ENCODE data around the gene NKX2-4. TPM values are rescaled to one million over a fixed set of nuclear protein-coding genes. Genes with fewer than 3 reads are reported as not detected.

The NKX2-4 gene
- total and polyA plus RNA-seq, 2 experiments from 2014 or later, result not detected

DNA sequence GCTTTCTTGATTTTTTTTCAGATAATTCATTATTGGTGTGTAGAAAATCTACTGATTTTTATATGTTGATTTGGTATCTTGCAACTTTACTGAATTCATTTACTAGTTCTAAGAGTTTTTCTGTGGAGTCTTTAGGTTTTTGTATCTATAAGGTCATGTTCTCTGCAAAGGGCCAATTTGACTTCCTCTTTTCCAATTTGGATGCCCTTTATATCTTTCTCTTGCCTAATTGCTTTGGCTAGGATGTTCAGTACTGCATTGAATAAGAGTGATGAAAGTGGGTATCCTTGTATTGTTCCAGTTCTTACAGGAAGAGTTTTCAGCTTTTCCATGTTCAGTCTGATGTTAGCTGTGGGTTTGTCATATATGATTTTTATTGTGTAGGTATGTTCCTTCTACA, 14.4 kb upstream of the NKX2-4 start:
- no peak for TF ChIP-seq EZH2 (IDR thresholded peaks at IDR 0.05; ENCODE audit: insufficient read depth, poor library complexity, severe bottlenecking)
- TF ChIP-seq EZH2phosphoT487 (IDR thresholded peaks at IDR 0.05; ENCODE audit: insufficient read depth, low read depth), result no peak
- H3K9me3 ChIP-seq (ENCODE audit: low read depth), result peaks cover 5% of the 10 kb centered on the region
- H3F3A ChIP-seq (ENCODE audit: insufficient read depth), result no peaks in the 10 kb centered on the region
- H3K4me3 ChIP-seq, result no peak overlapping the region
- DNase-seq, result no peak
- H3K9me2 ChIP-seq (ENCODE audit: insufficient read depth), result no peaks in the 10 kb centered on the region
- H3K9ac ChIP-seq, result no peak overlapping the region
- no peaks in the 10 kb centered on the region for H3K36me3 ChIP-seq (ENCODE audit: low read depth)
- in situ Hi-C loops (cut with MboI), result no loop called here
- no peaks in the 10 kb centered on the region for H4K20me1 ChIP-seq (ENCODE audit: insufficient read depth)
- H3K27me3 ChIP-seq (replicated peaks; ENCODE audit: insufficient read depth), result peaks cover 37% of the 10 kb centered on the region
- no peak overlapping the region for H3K27ac ChIP-seq
- H3K4me2 ChIP-seq (ENCODE audit: unreplicated experiment), result no peak overlapping the region
- H3K79me2 ChIP-seq (ENCODE audit: insufficient read depth), result no peaks in the 10 kb centered on the region
- no peaks in the 10 kb centered on the region for H3K4me1 ChIP-seq (ENCODE audit: insufficient read depth)
- H2AFZ ChIP-seq, result no peak overlapping the region

GRCh38 chr20:21399005-21399475, 1.7 kb upstream of the NKX2-4 start:
- Histone ChIP-seq H4K20me1 (ENCODE audit: insufficient read depth) (no peaks in the 10 kb centered on the region), H3K27me3 (replicated peaks; ENCODE audit: insufficient read depth) (peaks cover 89% of the 10 kb centered on the region), H3K27ac (no peak overlapping the region), H3K79me2 (ENCODE audit: insufficient read depth) (no peaks in the 10 kb centered on the region), H3K9ac (no peak overlapping the region), H3F3A (ENCODE audit: insufficient read depth) (no peaks in the 10 kb centered on the region), H3K4me3 (no peak overlapping the region), H3K36me3 (ENCODE audit: low read depth) (no peaks in the 10 kb centered on the region), H3K9me3 (ENCODE audit: low read depth) (no peaks in the 10 kb centered on the region), H2AFZ (no peak overlapping the region), H3K9me2 (ENCODE audit: insufficient read depth) (no peaks in the 10 kb centered on the region), H3K4me2 (ENCODE audit: unreplicated experiment) (no peak overlapping the region), H3K4me1 (ENCODE audit: insufficient read depth) (no peaks in the 10 kb centered on the region)
- no peak for DNase-seq
- TF ChIP-seq EZH2phosphoT487 (IDR thresholded peaks at IDR 0.05; ENCODE audit: insufficient read depth, low read depth) (no peak), EZH2 (IDR thresholded peaks at IDR 0.05; ENCODE audit: insufficient read depth, poor library complexity, severe bottlenecking) (no peak)
- in situ Hi-C loops (cut with MboI), result no loop called here
- 36% methylated on average over 5 of the region's 5 CpGs for WGBS, 2 experiments (ENCODE audit: low coverage in 1 of 2, low lambda C conversion rate in 2 of 2, missing lambda C conversion rate in 2 of 2)

DNA sequence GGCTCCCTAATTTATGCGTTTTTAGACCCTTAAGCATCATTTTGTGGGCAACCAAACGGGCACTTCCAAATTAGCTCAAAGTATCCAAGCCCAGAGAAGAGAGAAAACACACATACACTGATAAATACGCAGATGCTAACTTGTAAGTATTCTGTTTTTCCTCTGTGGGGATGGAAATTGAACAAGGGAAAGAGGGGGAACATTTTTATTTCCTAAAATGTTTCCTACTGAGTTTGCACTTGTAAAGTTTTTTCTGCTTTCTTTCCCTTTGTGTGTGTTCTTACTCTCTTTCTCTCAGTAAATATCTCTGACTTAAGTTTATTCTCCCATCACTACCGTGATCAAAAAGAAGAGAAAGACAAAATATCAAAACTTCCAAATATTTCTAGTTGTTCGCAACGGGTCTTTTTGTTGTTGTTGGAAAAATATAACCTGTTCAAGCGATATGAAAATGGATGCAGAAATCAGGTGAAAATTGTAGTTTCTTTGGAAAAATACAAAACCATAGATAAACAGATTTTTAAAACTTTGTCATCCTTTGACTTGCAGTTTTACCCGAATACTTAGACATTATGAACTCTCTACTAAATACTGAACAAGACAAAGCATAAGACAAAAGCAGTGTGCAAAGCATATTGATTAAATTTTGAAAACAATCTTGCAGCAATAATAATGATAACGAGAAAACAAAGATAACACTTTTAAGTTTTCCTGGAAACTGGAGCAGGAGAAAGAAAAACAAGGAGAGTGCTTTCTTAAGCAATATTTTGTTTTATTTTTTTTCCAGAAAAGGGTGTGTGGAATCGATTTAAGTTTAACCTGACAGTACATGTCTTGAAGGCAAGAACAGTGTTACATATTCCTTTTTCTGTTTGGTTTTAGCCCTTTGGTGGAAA, 1.0 kb upstream of the NKX2-4 start:
- WGBS, 2 experiments (ENCODE audit: low coverage in 1 of 2, low lambda C conversion rate in 2 of 2, missing lambda C conversion rate in 2 of 2), result 28 to 35% methylated on average over 10 of the region's 10 CpGs
- Histone ChIP-seq H3K9me3 (ENCODE audit: low read depth) (no peaks in the 10 kb centered on the region), H3K4me2 (ENCODE audit: unreplicated experiment) (no peak overlapping the region), H3K36me3 (ENCODE audit: low read depth) (no peaks in the 10 kb centered on the region), H3K9ac (no peak overlapping the region), H4K20me1 (ENCODE audit: insufficient read depth) (no peaks in the 10 kb centered on the region), H3K27ac (no peak overlapping the region), H3F3A (ENCODE audit: insufficient read depth) (no peaks in the 10 kb centered on the region), H3K79me2 (ENCODE audit: insufficient read depth) (no peaks in the 10 kb centered on the region), H3K4me3 (no peak overlapping the region), H3K4me1 (ENCODE audit: insufficient read depth) (no peaks in the 10 kb centered on the region), H2AFZ (no peak overlapping the region), H3K27me3 (replicated peaks; ENCODE audit: insufficient read depth) (peaks cover 90% of the 10 kb centered on the region), H3K9me2 (ENCODE audit: insufficient read depth) (no peaks in the 10 kb centered on the region)
- in situ Hi-C loops (cut with MboI), result no loop called here
- no peak for DNase-seq
- TF ChIP-seq EZH2 (IDR thresholded peaks at IDR 0.05; ENCODE audit: insufficient read depth, poor library complexity, severe bottlenecking) (peak; percentile 56), EZH2phosphoT487 (IDR thresholded peaks at IDR 0.05; ENCODE audit: insufficient read depth, low read depth) (no peak)

DNA sequence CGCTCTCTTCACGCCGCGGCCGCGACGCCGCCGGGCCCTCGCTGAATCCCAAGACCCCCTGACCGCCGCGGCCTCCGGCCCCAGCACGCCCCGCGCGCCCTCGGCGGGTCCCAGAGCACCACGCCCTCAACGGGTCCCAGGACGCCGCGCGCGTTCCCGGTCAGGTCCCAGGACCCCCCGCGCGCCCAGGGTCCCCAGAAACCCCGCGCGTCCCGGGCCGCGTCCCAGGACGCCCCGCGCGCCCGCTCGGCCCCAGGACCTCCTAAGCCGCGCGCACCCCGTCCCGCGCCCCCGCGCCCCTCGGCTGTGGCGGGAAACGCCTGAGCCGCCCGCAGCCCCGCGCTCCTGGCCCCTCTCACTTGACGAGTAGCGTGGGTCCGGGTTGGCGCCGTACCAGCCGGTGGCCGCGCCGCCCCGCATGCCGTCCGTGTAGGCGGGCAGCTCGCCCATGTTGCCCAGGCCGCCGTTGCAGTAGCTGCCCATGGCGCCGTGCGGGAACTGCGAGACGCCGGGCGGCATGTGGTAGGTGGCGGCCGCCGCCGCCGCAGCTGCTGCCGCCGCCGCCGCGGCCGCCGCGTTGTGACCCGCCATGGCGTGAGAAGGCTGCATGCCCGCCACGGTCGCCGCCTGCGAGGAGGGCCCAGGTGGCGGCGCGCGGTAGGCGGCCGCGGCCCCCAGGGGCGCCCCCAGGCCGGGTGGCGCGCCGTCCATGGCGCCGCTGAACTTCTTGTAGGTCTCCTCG, 556 bp downstream of the NKX2-4 start:
- H3K27me3 ChIP-seq (replicated peaks; ENCODE audit: insufficient read depth), result peaks cover 86% of the 10 kb centered on the region
- no peaks in the 10 kb centered on the region for H3K9me3 ChIP-seq (ENCODE audit: low read depth)
- peak overlapping the region; percentile 5 for H3K4me2 ChIP-seq (ENCODE audit: unreplicated experiment)
- H3K9ac ChIP-seq, result no peak overlapping the region
- TF ChIP-seq EZH2 (IDR thresholded peaks at IDR 0.05; ENCODE audit: insufficient read depth, poor library complexity, severe bottlenecking), result no peak
- no peak for TF ChIP-seq EZH2phosphoT487 (IDR thresholded peaks at IDR 0.05; ENCODE audit: insufficient read depth, low read depth)
- in situ Hi-C loops (cut with MboI), result no loop called here
- peak; percentile 58 for DNase-seq
- H4K20me1 ChIP-seq (ENCODE audit: insufficient read depth), result no peaks in the 10 kb centered on the region
- no peaks in the 10 kb centered on the region for H3K79me2 ChIP-seq (ENCODE audit: insufficient read depth)
- H3K36me3 ChIP-seq (ENCODE audit: low read depth), result no peaks in the 10 kb centered on the region
- H3K4me3 ChIP-seq, result no peak overlapping the region
- H3F3A ChIP-seq (ENCODE audit: insufficient read depth), result peaks cover 13% of the 10 kb centered on the region; the same call in 1 of the 2 replicates
- no peaks in the 10 kb centered on the region for H3K9me2 ChIP-seq (ENCODE audit: insufficient read depth)
- 3 to 6% methylated on average over 39 to 50 of the region's 116 CpGs for WGBS, 2 experiments (ENCODE audit: low coverage in 1 of 2, low lambda C conversion rate in 2 of 2, missing lambda C conversion rate in 2 of 2)
- no peak overlapping the region for H2AFZ ChIP-seq
- no peaks in the 10 kb centered on the region for H3K4me1 ChIP-seq (ENCODE audit: insufficient read depth)
- H3K27ac ChIP-seq, result no peak overlapping the region
